ENCODE data around the gene AFF4. TPM values are rescaled to one million over a fixed set of nuclear protein-coding genes. Genes with fewer than 3 reads are reported as not detected.
A peak's percentile ranks its signal among the peaks of the same experiment; 100 is the strongest.

The AFF4 gene
- total RNA-seq, 2 experiments from 2014 or later: 13.6 to 14.2 TPM

DNA sequence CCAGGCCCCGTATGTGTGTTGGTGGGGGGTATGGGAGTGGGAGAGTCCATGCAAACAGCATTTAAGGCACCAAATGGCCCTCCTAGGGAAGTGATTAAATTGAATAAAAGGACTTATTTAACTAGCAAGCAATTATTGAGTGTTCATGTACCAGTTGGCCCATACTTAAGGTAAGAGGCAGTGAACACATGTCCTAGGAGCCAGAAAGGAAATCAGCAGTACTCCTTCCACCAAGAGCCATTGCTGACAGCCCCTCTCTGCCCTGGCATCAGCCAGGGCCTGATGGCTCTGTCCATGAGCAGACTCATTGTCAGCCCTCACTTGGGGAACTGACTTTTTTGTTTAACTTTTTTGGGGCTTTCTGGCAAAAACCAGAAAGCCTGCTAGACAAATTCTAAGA is 122.5 kb downstream of the AFF4 start:
- Mint-ChIP-seq H3K4me3 (no peak overlapping the region), H3K27ac (no peak overlapping the region), H3K9me3 (no peaks in the 10 kb centered on the region), H3K27me3 (ENCODE audit: low read depth) (no peaks in the 10 kb centered on the region), H3K4me1 (ENCODE audit: low read depth) (no peaks in the 10 kb centered on the region), H3K36me3 (ENCODE audit: low read depth) (no peaks in the 10 kb centered on the region)
- DNase-seq: no peak
- CTCF ChIA-PET: interaction anchor here (1.7 kb wide), 1 partner anchor 12 kb away, joined by 3 read pairs; no protein-coding TSS in a partner anchor
- intact Hi-C loops (cut with micrococcal nuclease): no loop called here

DNA sequence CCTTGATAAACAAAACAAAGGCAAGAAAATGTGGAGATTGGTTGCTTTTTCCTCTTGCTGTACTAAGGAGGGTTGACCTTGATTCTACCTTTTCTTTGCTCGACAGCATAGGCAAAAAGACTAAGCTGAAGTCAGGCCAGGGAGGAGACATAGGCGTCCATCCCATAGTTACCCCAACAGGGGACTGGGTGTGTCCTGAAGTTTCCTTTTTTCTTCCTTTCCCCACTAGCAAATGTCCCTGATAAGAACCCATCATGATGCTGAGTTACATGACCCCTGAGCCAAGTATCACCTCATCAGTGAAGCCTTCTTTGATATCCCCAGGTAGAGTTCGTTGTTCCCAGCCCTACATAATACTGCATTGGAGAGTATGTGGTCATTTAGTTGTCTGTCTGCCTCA is 123.1 kb downstream of the AFF4 start:
- Mint-ChIP-seq H3K4me1 (ENCODE audit: low read depth) (no peaks in the 10 kb centered on the region), H3K27ac (no peak overlapping the region), H3K4me3 (no peak overlapping the region), H3K36me3 (ENCODE audit: low read depth) (no peaks in the 10 kb centered on the region), H3K27me3 (ENCODE audit: low read depth) (no peaks in the 10 kb centered on the region), H3K9me3 (no peaks in the 10 kb centered on the region)
- CTCF ChIA-PET: interaction anchor here (1.7 kb wide), 1 partner anchor 12 kb away, joined by 3 read pairs; no protein-coding TSS in a partner anchor
- no peak for DNase-seq
- intact Hi-C loops (cut with micrococcal nuclease): no loop called here

DNA sequence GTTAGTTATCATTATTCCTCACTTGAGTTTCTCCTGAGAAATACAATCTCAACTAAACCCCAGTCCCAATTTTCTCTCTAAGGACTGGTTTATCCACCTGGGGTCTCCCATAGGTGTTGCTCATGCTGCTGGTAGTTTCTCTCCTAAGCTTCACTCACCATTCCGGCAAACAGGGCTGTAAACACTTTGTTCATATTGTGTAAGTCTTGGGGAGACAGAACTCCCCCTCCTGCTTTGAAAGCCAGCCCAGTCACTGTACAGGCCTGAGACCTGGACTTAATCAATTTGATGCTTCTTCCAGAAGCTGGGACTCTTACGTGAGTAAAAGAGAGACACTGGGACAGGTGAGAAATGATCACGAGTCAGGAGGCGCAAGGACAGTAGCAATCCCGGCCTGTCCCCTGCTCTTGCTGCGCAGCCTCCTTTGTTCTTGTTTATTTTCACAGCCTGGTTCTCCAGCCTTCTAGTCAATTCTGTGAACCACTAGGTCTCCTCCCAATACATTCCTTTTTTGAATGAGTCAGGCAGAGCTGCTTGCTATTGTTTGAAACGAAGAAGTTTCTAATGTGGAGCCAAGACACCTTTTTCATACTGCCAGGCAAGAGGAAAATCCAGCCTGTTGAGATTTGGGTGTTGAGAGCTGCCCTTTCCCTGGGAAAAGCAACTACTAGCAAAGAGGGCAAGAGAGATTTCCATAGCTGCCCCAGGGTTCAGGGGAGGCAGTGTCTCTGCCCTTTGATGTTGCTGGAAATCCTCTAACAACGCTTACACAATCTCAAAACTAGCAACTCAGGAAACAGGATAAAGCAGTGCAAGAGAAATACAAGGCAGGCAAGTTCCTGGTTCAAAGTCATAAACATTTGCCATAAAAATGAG is 123.8 kb downstream of the AFF4 start:
- intact Hi-C loops (cut with micrococcal nuclease): no loop called here
- no peaks in the 10 kb centered on the region for H3K9me3 Mint-ChIP-seq
- no peaks in the 10 kb centered on the region for H3K27me3 Mint-ChIP-seq (ENCODE audit: low read depth)
- no peaks in the 10 kb centered on the region for H3K4me1 Mint-ChIP-seq (ENCODE audit: low read depth)
- CTCF ChIA-PET: interaction anchor here (1.7 kb wide), 1 partner anchor 11 kb away, joined by 3 read pairs; no protein-coding TSS in a partner anchor
- no peaks in the 10 kb centered on the region for H3K36me3 Mint-ChIP-seq (ENCODE audit: low read depth)
- H3K27ac Mint-ChIP-seq: no peak overlapping the region
- no peak for DNase-seq
- no peak overlapping the region for H3K4me3 Mint-ChIP-seq

DNA sequence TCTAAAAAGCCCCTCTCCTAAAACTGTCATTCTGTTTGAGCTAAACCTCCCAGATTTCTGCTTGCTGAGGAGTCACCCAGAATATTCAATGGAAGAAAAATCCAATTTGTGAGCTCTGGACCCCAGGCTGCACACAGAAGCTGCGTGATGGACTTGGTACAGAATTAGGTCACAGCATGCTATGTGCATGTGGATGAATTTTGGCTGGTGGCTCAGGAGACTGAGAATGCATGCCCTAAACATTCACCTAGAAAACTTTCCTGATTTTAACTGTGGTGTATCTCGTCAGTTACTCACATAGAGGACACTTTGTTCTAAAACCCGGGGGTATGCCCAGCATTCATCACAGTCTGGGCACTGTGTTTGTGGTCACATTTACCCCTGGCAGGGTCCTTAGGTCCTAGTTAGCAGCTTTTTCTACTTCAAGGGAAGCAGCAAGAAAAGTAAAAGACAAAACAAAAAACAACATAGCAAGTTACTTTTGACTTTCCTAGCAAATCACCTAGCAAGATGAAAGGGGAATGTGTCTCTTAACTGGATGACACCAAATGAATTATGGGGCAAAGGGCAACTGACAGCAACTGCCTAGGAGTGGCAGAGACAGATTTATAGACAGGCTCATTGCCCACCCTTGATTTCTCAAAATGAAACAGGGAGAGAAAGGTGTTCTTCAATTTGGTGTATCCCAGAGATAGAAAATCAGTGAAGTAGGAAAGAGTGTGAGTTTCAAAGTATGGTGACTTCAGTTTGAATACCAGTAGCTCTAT is 124.7 kb downstream of the AFF4 start:
- H3K4me3 Mint-ChIP-seq: no peak overlapping the region
- DNase-seq: no peak
- H3K27me3 Mint-ChIP-seq (ENCODE audit: low read depth): no peaks in the 10 kb centered on the region
- CTCF ChIA-PET: interaction anchor here (1.7 kb wide), 1 partner anchor 19 kb away, joined by 6 read pairs; no protein-coding TSS in a partner anchor
- H3K27ac Mint-ChIP-seq: no peak overlapping the region
- no peaks in the 10 kb centered on the region for H3K4me1 Mint-ChIP-seq (ENCODE audit: low read depth)
- intact Hi-C loops (cut with micrococcal nuclease): no loop called here
- H3K9me3 Mint-ChIP-seq: no peaks in the 10 kb centered on the region
- no peaks in the 10 kb centered on the region for H3K36me3 Mint-ChIP-seq (ENCODE audit: low read depth)

DNA sequence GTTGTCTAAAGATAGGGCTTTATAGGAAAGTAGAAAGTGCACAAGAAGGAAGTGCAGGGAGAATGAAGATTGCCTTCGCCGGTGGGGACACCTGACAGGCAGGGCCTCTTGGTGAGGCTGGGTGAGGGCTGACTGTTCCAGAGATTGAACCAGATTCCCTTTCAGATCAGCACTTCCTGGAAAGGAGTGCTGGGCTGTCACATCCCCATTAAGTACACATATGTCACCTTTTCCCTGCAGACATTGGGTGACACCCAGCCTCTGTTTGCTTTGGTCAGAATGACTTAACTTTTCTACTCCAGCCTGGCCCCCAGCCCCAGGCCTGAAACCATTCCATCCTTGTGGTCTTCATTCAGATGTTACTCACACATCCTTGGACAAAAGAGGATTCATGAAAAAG is 125.6 kb downstream of the AFF4 start:
- Mint-ChIP-seq H3K4me3 (no peak overlapping the region), H3K4me1 (ENCODE audit: low read depth) (no peaks in the 10 kb centered on the region), H3K9me3 (no peaks in the 10 kb centered on the region), H3K27ac (no peak overlapping the region), H3K27me3 (ENCODE audit: low read depth) (no peaks in the 10 kb centered on the region), H3K36me3 (ENCODE audit: low read depth) (no peaks in the 10 kb centered on the region)
- DNase-seq: no peak
- CTCF ChIA-PET: interaction anchor here (1.7 kb wide), 1 partner anchor 18 kb away, joined by 6 read pairs; no protein-coding TSS in a partner anchor
- intact Hi-C loops (cut with micrococcal nuclease): no loop called here

DNA sequence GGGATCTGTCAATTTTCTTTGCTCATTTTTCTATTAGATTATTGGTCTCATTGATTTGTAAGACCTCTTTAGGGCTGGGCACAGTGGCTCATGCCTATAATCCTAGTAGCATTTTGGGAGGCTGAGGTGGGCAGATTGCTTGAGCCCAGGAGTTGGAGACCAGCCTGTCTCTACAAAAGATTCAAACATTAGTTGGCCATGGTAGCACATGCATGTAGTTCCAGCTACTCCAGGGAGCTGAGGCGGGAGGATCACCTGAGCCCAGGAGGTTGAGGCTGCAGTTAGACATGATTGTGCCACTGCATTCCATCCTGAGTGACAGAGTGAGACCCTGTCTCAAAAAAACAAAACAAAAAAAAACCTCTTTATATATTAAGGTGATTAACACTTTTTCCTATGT is 126.6 kb downstream of the AFF4 start:
- H3K4me1 Mint-ChIP-seq (ENCODE audit: low read depth): no peaks in the 10 kb centered on the region
- CTCF ChIA-PET: interaction anchor here (1.7 kb wide), 1 partner anchor 17 kb away, joined by 6 read pairs; no protein-coding TSS in a partner anchor
- H3K27ac Mint-ChIP-seq: no peak overlapping the region
- intact Hi-C loops (cut with micrococcal nuclease): no loop called here
- H3K4me3 Mint-ChIP-seq: no peak overlapping the region
- H3K9me3 Mint-ChIP-seq: no peaks in the 10 kb centered on the region
- DNase-seq: no peak
- no peaks in the 10 kb centered on the region for H3K36me3 Mint-ChIP-seq (ENCODE audit: low read depth)
- peaks cover 3% of the 10 kb centered on the region for H3K27me3 Mint-ChIP-seq (ENCODE audit: low read depth)

DNA sequence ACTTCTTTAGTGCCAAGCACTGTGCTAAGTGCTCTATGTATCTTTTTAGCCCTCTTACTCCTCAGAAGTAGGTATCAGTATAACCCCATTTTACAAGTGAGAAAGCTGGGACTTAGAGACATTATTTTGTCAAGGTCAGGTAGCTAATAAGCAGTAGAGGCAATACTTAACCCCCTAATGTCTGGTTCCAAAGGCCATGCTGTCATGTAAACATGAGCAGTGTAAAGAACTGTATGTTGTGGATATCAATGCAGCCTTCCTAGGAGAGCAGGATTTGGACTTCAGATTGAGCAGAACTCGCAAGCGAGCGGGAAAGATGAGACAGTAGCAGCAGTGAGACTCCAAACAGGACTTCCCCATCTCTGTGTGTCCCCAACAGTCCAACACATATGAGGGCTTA is 129.4 kb downstream of the AFF4 start:
- H3K27ac Mint-ChIP-seq: no peak overlapping the region
- no peaks in the 10 kb centered on the region for H3K9me3 Mint-ChIP-seq
- intact Hi-C loops (cut with micrococcal nuclease): no loop called here
- no peaks in the 10 kb centered on the region for H3K36me3 Mint-ChIP-seq (ENCODE audit: low read depth)
- CTCF ChIA-PET: interaction anchor here (1.5 kb wide), 1 partner anchor 10 kb away, joined by 8 read pairs; no protein-coding TSS in a partner anchor
- H3K4me1 Mint-ChIP-seq (ENCODE audit: low read depth): peaks cover 4% of the 10 kb centered on the region
- no peak for DNase-seq
- H3K27me3 Mint-ChIP-seq (ENCODE audit: low read depth): peaks cover 19% of the 10 kb centered on the region
- no peak overlapping the region for H3K4me3 Mint-ChIP-seq

DNA sequence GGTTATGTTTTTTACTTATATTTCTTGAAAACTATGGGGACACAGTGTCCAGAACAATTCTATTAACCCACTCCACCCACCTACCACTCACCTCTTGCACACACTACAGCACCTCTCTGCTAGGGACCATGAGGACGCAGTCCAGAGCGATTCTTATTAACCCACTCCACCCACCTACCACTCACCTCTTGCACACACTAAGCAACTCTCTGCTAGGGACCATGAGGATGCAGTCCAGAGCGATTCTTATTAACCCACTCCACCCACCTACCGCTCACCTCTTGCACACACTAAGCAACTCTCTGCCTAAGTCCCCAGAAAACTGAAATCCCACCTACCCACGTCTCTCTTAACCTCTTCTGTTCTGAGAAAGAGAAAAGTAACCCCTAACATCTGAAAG is 130.8 kb downstream of the AFF4 start:
- H3K4me3 Mint-ChIP-seq: no peak overlapping the region
- DNase-seq: no peak
- H3K9me3 Mint-ChIP-seq: no peaks in the 10 kb centered on the region
- peaks cover 4% of the 10 kb centered on the region for H3K4me1 Mint-ChIP-seq (ENCODE audit: low read depth)
- H3K27ac Mint-ChIP-seq: no peak overlapping the region
- no peaks in the 10 kb centered on the region for H3K36me3 Mint-ChIP-seq (ENCODE audit: low read depth)
- intact Hi-C loops (cut with micrococcal nuclease): no loop called here
- H3K27me3 Mint-ChIP-seq (ENCODE audit: low read depth): peaks cover 31% of the 10 kb centered on the region
- CTCF ChIA-PET: interaction anchor here (1.0 to 4.6 kb wide), 2 partner anchors 13 to 121 kb away, joined by 5 to 45 read pairs; no protein-coding TSS in a partner anchor

DNA sequence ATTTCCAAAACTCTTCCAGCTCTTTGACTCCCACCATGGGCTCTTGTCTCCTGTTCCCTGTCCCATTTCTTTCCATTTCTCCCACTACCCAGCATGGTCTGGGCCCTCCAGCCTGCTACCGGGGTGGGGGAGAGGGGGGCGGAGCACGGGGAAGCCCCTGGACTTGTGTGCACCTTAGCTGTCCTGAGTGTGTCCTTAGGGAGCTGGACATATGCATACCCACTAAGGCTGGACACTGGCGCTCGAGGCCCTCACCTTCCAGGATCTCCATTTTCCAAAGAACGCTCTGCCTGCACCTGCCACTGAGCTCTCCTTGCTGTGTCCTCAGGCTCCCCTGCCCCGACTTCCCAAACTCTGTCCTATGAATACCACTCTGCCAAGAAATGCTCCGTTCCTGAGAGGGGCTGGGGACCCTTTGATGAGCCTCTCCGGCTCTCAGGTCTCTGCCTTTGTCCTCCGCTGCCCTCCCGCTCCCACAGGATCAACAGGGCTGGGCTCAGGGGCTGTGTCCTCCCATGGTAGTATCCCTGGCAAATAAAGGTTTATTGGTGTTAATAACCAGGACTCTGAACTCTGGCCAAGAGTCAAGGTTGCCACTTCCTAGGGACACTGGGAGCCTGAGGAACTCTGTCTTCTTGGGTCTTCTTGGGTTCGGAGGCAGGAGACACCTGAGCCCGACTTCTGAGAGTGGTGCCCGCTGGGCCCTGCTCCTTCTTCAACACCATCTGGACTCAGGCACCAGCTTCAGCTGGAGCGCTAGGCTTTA is 132.2 kb downstream of the AFF4 start:
- no peak overlapping the region for H3K27ac Mint-ChIP-seq
- DNase-seq: no peak
- peak overlapping the region; percentile 62 for H3K4me3 Mint-ChIP-seq
- H3K36me3 Mint-ChIP-seq (ENCODE audit: low read depth): no peaks in the 10 kb centered on the region
- H3K4me1 Mint-ChIP-seq (ENCODE audit: low read depth): peaks cover 4% of the 10 kb centered on the region
- CTCF ChIA-PET: interaction anchor here (1.1 to 4.6 kb wide), 3 partner anchors 12 to 53 kb away, joined by 3 to 45 read pairs (median 4); no protein-coding TSS in a partner anchor
- peaks cover 43% of the 10 kb centered on the region for H3K27me3 Mint-ChIP-seq (ENCODE audit: low read depth)
- intact Hi-C loops (cut with micrococcal nuclease): no loop called here
- H3K9me3 Mint-ChIP-seq: no peaks in the 10 kb centered on the region

DNA sequence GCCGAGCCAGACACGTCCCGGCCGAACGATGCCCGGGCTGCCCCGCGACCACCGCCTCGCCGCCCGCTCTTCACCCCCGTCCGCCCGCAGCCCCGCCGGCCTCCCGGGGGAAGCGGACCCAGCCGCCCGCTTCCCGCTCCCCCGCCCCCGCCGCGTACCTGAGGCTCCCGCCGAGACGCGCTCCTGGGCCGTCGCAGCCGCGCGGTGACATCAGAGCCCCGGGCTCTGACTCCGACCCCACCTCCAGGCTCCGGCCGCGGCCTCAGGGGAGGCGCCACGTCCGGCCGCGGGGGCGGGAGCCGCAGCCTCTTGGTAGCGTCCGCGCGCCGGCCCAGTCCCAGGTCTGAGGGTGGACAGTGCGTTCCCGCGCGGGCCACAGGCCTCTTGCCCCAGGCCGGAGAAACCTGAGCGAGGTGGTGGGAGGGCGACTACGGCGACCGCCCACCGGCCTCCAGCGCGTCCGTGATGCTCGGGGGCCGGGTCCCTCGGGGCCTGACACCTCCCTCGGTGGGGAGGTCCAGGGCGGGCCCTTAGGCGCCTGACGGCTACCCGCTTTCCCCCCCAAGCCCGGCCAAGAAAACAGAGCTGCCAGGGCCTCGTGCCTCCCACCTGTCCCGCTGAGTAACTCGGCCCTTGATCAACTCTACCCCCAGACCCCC is 132.9 kb downstream of the AFF4 start, which contains the start of gene SHROOM1:
SHROOM1 (minus strand) TSS at position 212 of the 659 bp plus-strand sequence. CDS start 4,507 bp downstream, outside the sequence.
- Mint-ChIP-seq H3K4me1 (ENCODE audit: low read depth) (peaks cover 4% of the 10 kb centered on the region), H3K4me3 (peak within 1 kb of the TSS; percentile 79), H3K9me3 (no peaks in the 10 kb centered on the region), H3K36me3 (ENCODE audit: low read depth) (no peaks in the 10 kb centered on the region), H3K27me3 (ENCODE audit: low read depth) (peaks cover 48% of the 10 kb centered on the region), H3K27ac (no peak within 1 kb of the TSS)
- no peak for DNase-seq
- intact Hi-C loops (cut with micrococcal nuclease): loop anchor here (1.0 kb wide), 3 partner anchors 36 to 222 kb away; partner anchors contain the start of genes GDF9, HSPA4 and UQCRQ
- CTCF ChIA-PET: interaction anchor here (0.8 to 4.6 kb wide), 5 partner anchors 11 to 53 kb away, joined by 3 to 45 read pairs (median 5); no protein-coding TSS in a partner anchor

Data from activated naive CD4-positive, alpha-beta T cell treated with anti-CD3 and anti-CD28 coated beads for 36 hours (primary cell).